ENCODE data around the gene HTRA2. TPM values are rescaled to one million over a fixed set of nuclear protein-coding genes. Genes with fewer than 3 reads are reported as not detected.

The HTRA2 gene
- total RNA-seq, 1 donor from 2014 or later: 24.2 TPM

DNA sequence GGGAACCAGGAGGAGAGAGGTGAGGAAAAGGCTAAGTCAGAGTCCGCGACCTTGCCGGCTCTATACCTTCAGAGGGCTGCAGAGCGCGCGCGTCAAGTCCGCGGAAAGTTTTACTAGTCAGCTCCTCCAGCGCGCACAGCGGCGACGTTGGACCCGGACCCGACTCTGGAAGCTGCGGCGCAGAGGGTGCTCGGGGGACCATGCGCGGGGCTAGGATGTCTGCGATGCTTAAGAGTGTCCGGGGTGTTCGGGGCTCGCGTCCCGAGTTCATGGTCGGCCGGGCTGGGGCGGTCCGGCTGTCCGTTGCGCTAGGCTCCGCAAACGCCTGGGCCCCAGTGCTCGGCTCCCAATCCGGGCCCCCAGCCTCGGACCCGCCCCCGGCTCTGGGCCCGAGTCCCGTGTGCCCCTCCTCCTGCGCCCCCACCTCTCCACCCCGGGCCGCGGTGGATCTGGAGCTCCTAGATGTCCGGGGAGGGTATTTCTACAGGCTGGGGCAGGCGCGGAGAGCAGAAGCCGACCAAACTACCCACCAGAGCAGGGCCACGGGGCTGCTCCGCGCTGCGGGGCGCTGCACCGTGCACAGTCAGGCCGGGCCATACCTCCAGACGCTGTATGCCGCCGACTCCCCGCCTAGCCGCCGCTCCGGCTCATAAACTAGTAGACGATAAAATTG, 30.3 kb upstream of the HTRA2 start, which contains the start of gene LBX2:
TSS of gene LBX2 (minus strand) at position 337 of the 673 bp plus-strand sequence. CDS start at position 271, 66 bp downstream.
- Mint-ChIP-seq H3K4me3 (ENCODE audit: unreplicated experiment) (peak within 1 kb of the TSS; percentile 72), H3K9me3 (ENCODE audit: low read depth) (no peaks in the 10 kb centered on the region), H3K27ac (ENCODE audit: unreplicated experiment) (peak within 1 kb of the TSS; percentile 22), H3K36me3 (ENCODE audit: low read depth) (peaks cover 4% of the 10 kb centered on the region), H3K4me1 (ENCODE audit: low read depth) (peaks cover 47% of the 10 kb centered on the region), H3K27me3 (ENCODE audit: low read depth) (peaks cover 25% of the 10 kb centered on the region)
- no peak for TF ChIP-seq CTCF (IDR thresholded peaks at IDR 0.05)
- no peak for DNase-seq (ENCODE audit: low spot score)

- H3K27ac Mint-ChIP-seq (ENCODE audit: unreplicated experiment): no peak overlapping the region
- peaks cover 54% of the 10 kb centered on the region for H3K4me1 Mint-ChIP-seq (ENCODE audit: low read depth)
- no peaks in the 10 kb centered on the region for H3K9me3 Mint-ChIP-seq (ENCODE audit: low read depth)
- DNase-seq (ENCODE audit: low spot score): no peak
- no peak for TF ChIP-seq CTCF (IDR thresholded peaks at IDR 0.05)
- peaks cover 7% of the 10 kb centered on the region for H3K36me3 Mint-ChIP-seq (ENCODE audit: low read depth)
- H3K4me3 Mint-ChIP-seq (ENCODE audit: unreplicated experiment): no peak overlapping the region
- H3K27me3 Mint-ChIP-seq (ENCODE audit: low read depth): peaks cover 25% of the 10 kb centered on the region
Observed at GRCh38 chr2:74499940-74500577, 29.7 kb upstream of the HTRA2 start.

- no peak for DNase-seq (ENCODE audit: low spot score)
- peaks cover 59% of the 10 kb centered on the region for H3K4me1 Mint-ChIP-seq (ENCODE audit: low read depth)
- peaks cover 25% of the 10 kb centered on the region for H3K27me3 Mint-ChIP-seq (ENCODE audit: low read depth)
- H3K4me3 Mint-ChIP-seq (ENCODE audit: unreplicated experiment): no peak overlapping the region
- no peak for TF ChIP-seq CTCF (IDR thresholded peaks at IDR 0.05)
- H3K9me3 Mint-ChIP-seq (ENCODE audit: low read depth): no peaks in the 10 kb centered on the region
- no peak overlapping the region for H3K27ac Mint-ChIP-seq (ENCODE audit: unreplicated experiment)
- peaks cover 8% of the 10 kb centered on the region for H3K36me3 Mint-ChIP-seq (ENCODE audit: low read depth)
Observed at GRCh38 chr2:74500578-74500946, 29.2 kb upstream of the HTRA2 start.

DNA sequence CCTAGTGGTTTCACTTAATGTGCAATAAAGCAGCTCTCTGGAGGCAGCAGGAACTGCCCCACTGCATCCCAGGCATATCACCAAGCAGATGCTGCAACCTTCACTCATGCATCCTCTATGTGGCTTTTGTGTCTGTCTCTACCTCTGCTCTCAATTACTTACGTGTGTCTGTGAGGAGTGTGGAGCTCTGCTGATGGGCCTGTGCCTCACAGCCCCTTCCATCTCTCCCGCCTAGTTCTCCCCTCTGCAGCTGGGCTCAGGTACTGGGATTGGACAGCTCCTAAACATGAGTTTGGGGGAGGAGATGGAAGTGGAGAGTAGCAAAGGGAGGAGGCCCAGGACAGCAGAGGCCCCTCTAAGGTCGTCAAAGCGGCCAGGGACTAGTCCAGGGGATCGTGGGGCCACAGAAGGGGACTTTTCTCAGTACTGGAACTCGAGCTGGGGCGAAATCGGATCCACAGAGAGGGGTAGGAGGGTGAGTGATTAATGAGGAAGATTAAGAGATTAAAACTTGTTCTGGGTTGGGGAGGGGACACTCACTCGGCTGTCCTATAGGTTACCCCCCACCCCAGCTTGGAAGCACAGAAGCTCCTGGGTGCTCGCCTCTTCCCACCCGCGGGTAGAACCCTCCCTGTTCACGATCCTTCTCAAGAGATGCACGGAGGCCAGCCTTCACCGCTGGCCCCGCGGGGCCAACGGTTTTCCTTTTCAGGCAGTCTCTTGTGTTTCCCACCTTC, 28.2 kb upstream of the HTRA2 start:
- H3K9me3 Mint-ChIP-seq (ENCODE audit: low read depth): no peaks in the 10 kb centered on the region
- H3K4me1 Mint-ChIP-seq (ENCODE audit: low read depth): peaks cover 68% of the 10 kb centered on the region
- peak overlapping the region; percentile 71 for H3K4me3 Mint-ChIP-seq (ENCODE audit: unreplicated experiment)
- no peak overlapping the region for H3K27ac Mint-ChIP-seq (ENCODE audit: unreplicated experiment)
- DNase-seq (ENCODE audit: low spot score): no peak
- peaks cover 25% of the 10 kb centered on the region for H3K27me3 Mint-ChIP-seq (ENCODE audit: low read depth)
- no peak for TF ChIP-seq CTCF (IDR thresholded peaks at IDR 0.05)
- H3K36me3 Mint-ChIP-seq (ENCODE audit: low read depth): peaks cover 9% of the 10 kb centered on the region

DNA sequence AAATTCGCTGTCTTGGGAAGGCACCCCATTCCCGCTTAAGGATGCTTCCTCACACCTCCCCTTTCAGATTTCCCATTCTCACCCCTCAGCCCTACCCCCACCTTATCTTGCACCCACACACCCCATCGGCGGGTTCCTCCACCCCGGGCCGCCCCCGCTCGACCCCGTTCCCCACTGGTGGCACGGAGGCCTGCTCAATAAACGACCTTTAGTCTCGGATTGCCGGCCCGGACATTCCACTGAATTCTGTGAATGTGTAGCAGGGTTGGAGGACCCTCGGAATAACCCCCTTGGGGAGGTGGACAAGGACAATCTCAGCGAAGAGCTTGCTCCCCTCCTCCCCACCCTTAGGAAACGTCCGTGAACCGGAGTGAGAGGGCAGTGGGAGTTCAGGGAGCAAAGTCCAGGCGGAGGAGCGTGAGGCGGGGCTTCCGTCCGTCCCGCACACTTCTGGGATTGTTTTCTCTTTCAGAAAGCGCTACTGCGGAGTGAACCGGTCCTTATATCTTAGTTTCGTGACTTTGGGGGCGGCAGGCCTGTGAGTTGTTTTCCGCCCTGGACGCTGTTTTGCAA, 27.5 kb upstream of the HTRA2 start:
- no peak for DNase-seq (ENCODE audit: low spot score)
- TF ChIP-seq CTCF (IDR thresholded peaks at IDR 0.05): no peak
- Mint-ChIP-seq H3K9me3 (ENCODE audit: low read depth) (no peaks in the 10 kb centered on the region), H3K36me3 (ENCODE audit: low read depth) (peaks cover 12% of the 10 kb centered on the region), H3K27me3 (ENCODE audit: low read depth) (peaks cover 22% of the 10 kb centered on the region), H3K27ac (ENCODE audit: unreplicated experiment) (no peak overlapping the region), H3K4me1 (ENCODE audit: low read depth) (peaks cover 74% of the 10 kb centered on the region), H3K4me3 (ENCODE audit: unreplicated experiment) (peak overlapping the region; percentile 71)
